Suprapubic skin (tissue), 4 donors: ENCODE data around the gene PRICKLE2. TPM values are rescaled to one million over a fixed set of nuclear protein-coding genes. Genes with fewer than 3 reads are reported as not detected.

Experiments used
- DNase-seq, 2 donors: peaks; one replicate each; pipeline ENCODE4 v3.0.0-alpha.2; 2019; ENCODE audit warnings: low spot score in 2 of 2
- H3K27ac ChIP-seq: fragments of 200-600 bp; sonication (generic); one replicate; pipeline ENCODE4 v1.5.1; 2019
- H3K27me3 ChIP-seq: fragments of 200-600 bp; sonication (generic); one replicate; pipeline ENCODE4 v1.5.1; 2019
- H3K36me3 ChIP-seq: fragments of 200-600 bp; sonication (generic); one replicate; pipeline ENCODE4 v1.5.1; 2019
- H3K4me1 ChIP-seq: fragments of 200-600 bp; sonication (generic); one replicate; pipeline ENCODE4 v1.5.1; 2019
- H3K4me3 ChIP-seq: fragments of 200-600 bp; sonication (generic); one replicate; pipeline ENCODE4 v1.5.1; 2019; ENCODE audit warnings: mild to moderate bottlenecking
- H3K9me3 ChIP-seq: fragments of 200-600 bp; sonication (generic); one replicate; pipeline ENCODE4 v1.5.1; 2019
- EP300 ChIP-seq: sonication (generic); formaldehyde crosslinking; IDR thresholded peaks from one replicate; pipeline ENCODE4 v1.6.1; 2017; ENCODE audit warnings: antibody characterized with exemption
- POLR2A ChIP-seq, 2 donors: fragments of 450-650 bp; IDR thresholded peaks; one replicate each; pipeline ENCODE4 v1.6.1; 2017; ENCODE audit warnings: antibody characterized with exemption in 2 of 2, mild to moderate bottlenecking in 2 of 2, moderate library complexity in 2 of 2
- POLR2AphosphoS5 ChIP-seq, 3 donors: sonication (generic); formaldehyde crosslinking; IDR thresholded peaks; one replicate each; pipeline ENCODE4 v1.6.1; 2017; ENCODE audit warnings: antibody characterized with exemption in 3 of 3
- WGBS: methylation state at CpG from one replicate; pipeline ENCODE4 v1.1.5; 2018; 5-methylcytosine and 5-hydroxymethylcytosine counted together
- total RNA-seq, 4 donors: library from RNA; depleted of rRNA; stranded (reverse); fragments of >200 nt; gene quantifications; one replicate each; pipeline ENCODE4 v1.1.0, GENCODE V29; 2016
- TF ChIP-seq, protein P1 (sequence below), 2 donors: fragments of 200-600 bp in 1 of 2; fragments of 450-650 bp in 1 of 2; sonication (generic) in 1 of 2; IDR thresholded peaks; one replicate each; pipeline ENCODE4 v1.5.1; 2016 to 2019; ENCODE audit warnings: antibody characterized with exemption in 2 of 2, mild to moderate bottlenecking in 1 of 2, moderate library complexity in 1 of 2

PRICKLE2 gene
- total RNA-seq, 4 donors from 2014 or later, result 6.7 to 14.5 (median 11.9) TPM

DNA sequence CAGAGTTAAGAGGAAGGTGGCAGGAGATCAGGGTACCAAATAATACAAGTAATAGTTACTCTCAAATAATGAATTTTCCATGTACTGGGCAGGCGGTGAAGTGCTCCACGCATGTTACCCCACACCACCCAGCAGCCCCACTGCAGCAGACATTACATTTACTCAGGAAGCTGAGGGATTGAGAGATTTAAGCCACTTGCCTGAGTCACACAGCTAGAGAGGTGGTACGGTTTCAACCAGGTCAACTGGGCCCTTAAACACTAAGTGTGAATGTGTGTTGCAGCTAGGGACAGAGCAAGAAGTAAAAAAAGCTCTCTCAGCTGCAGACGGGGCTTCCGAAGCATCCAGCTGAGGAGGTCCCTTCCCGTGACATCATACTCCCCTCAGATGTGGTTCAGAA, 91.3 kb downstream of the PRICKLE2 start:
- no peak for DNase-seq
- whole genome bisulfite sequencing, result 90% methylated on average over 6 of the region's 6 CpGs
- TF ChIP-seq, protein P1, sequence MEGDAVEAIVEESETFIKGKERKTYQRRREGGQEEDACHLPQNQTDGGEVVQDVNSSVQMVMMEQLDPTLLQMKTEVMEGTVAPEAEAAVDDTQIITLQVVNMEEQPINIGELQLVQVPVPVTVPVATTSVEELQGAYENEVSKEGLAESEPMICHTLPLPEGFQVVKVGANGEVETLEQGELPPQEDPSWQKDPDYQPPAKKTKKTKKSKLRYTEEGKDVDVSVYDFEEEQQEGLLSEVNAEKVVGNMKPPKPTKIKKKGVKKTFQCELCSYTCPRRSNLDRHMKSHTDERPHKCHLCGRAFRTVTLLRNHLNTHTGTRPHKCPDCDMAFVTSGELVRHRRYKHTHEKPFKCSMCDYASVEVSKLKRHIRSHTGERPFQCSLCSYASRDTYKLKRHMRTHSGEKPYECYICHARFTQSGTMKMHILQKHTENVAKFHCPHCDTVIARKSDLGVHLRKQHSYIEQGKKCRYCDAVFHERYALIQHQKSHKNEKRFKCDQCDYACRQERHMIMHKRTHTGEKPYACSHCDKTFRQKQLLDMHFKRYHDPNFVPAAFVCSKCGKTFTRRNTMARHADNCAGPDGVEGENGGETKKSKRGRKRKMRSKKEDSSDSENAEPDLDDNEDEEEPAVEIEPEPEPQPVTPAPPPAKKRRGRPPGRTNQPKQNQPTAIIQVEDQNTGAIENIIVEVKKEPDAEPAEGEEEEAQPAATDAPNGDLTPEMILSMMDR (IDR thresholded peaks at IDR 0.05), result no peak
- no peak for TF ChIP-seq EP300
- no peak for TF ChIP-seq POLR2A (IDR thresholded peaks at IDR 0.05)
- no peak for TF ChIP-seq POLR2AphosphoS5 (IDR thresholded peaks at IDR 0.05)

DNA sequence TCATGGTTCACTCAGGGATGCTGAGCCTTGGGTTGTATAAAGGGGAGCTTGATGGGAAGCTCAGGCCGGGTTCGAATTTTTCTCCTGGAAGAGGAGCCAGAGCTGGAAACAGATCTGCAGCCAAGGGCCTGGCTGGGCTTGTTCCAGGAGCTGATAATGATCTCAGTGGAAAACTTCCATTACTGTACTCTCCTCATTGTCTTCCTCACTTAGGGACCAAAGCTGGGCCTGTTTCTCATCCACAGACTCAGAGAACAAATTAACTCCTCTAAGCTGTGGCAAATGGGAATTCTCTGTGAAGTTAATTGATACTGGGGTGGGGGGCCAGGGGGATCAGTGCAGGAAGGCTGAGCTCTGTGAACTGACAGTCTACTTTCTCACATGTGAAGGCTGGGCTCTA, 92.0 kb downstream of the PRICKLE2 start:
- H3K27me3 ChIP-seq, result no peaks in the 10 kb centered on the region
- H3K4me1 ChIP-seq, result peaks cover 3% of the 10 kb centered on the region
- H3K4me3 ChIP-seq, result no peak overlapping the region
- no peaks in the 10 kb centered on the region for H3K9me3 ChIP-seq
- DNase-seq, result no peak
- TF ChIP-seq, protein P1 (IDR thresholded peaks at IDR 0.05), result no peak
- TF ChIP-seq POLR2AphosphoS5 (IDR thresholded peaks at IDR 0.05) (no peak), EP300 (no peak), POLR2A (IDR thresholded peaks at IDR 0.05) (no peak)
- WGBS, result 43% methylated on average over 2 of the region's 2 CpGs
- H3K27ac ChIP-seq, result no peak overlapping the region
- peaks cover 3% of the 10 kb centered on the region for H3K36me3 ChIP-seq

More for the DNA sequence above, 91.3 kb downstream of the PRICKLE2 start:
- Histone ChIP-seq H3K4me1 (peaks cover 3% of the 10 kb centered on the region), H3K36me3 (peaks cover 3% of the 10 kb centered on the region), H3K27me3 (no peaks in the 10 kb centered on the region), H3K4me3 (no peak overlapping the region), H3K27ac (no peak overlapping the region), H3K9me3 (no peaks in the 10 kb centered on the region)

DNA sequence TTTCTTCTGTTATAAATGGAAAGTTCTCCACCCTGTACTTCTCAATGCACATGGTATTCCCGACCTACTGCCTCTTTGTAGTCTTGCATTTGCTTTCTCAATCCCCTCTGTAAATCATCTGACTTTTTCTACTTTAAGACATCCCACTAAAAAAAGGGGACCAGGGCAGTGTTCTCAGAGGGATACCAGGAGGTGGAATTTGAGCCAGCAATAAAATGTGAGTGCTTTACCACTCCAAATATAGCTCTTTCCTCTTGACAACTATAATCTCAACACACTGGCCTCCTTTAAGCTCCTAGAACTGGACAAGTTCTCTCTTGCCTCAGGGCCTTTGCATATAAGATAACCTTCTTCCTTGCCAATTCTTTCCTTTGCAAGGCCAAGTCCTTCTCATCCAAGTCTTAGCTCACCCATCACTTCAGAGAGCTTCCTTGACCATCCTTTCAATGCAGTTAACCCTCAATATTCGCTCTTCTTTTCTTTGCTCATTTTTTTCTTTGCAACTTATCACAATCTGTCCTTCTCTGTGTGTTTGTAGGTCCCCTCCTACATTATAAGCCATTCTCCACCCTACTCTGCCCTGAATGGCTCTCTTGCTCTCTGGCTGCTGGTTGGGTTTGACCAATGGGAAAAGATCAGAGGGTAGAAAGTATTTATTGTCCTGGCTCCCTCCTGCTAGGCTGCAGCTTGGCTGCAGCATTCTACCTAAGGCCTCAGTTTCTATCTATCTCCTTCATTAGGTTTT, 93.4 kb downstream of the PRICKLE2 start:
- no peaks in the 10 kb centered on the region for H3K27me3 ChIP-seq
- no peaks in the 10 kb centered on the region for H3K9me3 ChIP-seq
- WGBS, result 79% methylated on average over 2 of the region's 2 CpGs
- H3K4me1 ChIP-seq, result peaks cover 3% of the 10 kb centered on the region
- TF ChIP-seq EP300 (no peak), POLR2A (IDR thresholded peaks at IDR 0.05) (no peak), POLR2AphosphoS5 (IDR thresholded peaks at IDR 0.05) (no peak)
- TF ChIP-seq, protein P1 (IDR thresholded peaks at IDR 0.05), result no peak
- H3K4me3 ChIP-seq, result no peak overlapping the region
- peaks cover 3% of the 10 kb centered on the region for H3K36me3 ChIP-seq
- H3K27ac ChIP-seq, result no peak overlapping the region
- DNase-seq, result no peak

DNA sequence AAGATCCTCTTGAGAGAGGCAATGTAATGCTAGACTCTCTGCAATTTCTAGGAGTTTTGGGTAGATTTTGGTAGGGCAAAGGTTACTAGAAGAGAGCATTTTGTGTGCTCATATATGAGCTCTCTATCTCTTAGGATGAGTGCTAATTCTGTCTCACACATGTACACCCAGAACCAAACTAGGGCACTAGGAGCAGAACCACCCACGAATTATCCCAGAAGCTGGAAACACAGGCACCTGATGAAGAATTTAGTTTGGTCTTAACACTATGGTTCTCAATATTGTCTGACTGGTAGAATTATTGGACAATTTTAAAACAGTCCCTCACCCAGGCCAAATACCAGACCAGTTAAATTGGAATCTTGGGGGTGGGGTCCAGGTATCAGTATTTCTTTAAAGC, 94.8 kb downstream of the PRICKLE2 start:
- no peak overlapping the region for H3K4me3 ChIP-seq
- H3K36me3 ChIP-seq, result peaks cover 3% of the 10 kb centered on the region
- TF ChIP-seq POLR2AphosphoS5 (IDR thresholded peaks at IDR 0.05), result no peak
- TF ChIP-seq, protein P1 (IDR thresholded peaks at IDR 0.05), result no peak
- no peak for TF ChIP-seq POLR2A (IDR thresholded peaks at IDR 0.05)
- no peak for TF ChIP-seq EP300
- H3K27ac ChIP-seq, result no peak overlapping the region
- DNase-seq, result no peak
- no peaks in the 10 kb centered on the region for H3K27me3 ChIP-seq
- H3K9me3 ChIP-seq, result no peaks in the 10 kb centered on the region
- 95% methylated on average over 1 of the region's 1 CpG for WGBS
- peaks cover 3% of the 10 kb centered on the region for H3K4me1 ChIP-seq

DNA sequence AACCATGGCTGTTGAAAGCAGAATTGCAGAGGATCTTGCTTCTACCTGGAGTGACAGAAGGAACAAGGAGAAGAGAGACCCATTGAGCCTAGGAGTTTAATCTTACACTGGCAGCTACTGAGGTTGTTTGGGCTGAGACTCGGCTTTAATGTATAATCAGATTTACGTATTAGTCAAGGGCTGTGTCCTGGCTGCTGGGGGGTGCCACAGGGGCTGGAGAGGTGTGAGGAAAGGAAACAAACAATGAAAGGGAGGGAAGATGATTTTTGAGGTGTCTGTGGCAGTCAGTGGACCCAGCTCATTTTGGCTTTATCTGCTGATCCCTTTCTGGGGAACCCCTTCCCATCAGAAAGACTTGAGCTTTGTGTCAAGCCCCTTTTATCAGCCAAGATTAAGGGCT, 95.7 kb downstream of the PRICKLE2 start:
- no peak for DNase-seq
- TF ChIP-seq EP300 (no peak), POLR2A (IDR thresholded peaks at IDR 0.05) (no peak), POLR2AphosphoS5 (IDR thresholded peaks at IDR 0.05) (no peak)
- TF ChIP-seq, protein P1 (IDR thresholded peaks at IDR 0.05), result no peak

More for the DNA sequence above, 95.7 kb downstream of the PRICKLE2 start:
- Histone ChIP-seq H3K4me1 (peaks cover 3% of the 10 kb centered on the region), H3K36me3 (peaks cover 3% of the 10 kb centered on the region), H3K9me3 (no peaks in the 10 kb centered on the region), H3K27ac (no peak overlapping the region), H3K27me3 (no peaks in the 10 kb centered on the region), H3K4me3 (no peak overlapping the region)
- WGBS, result 90% methylated on average over 2 of the region's 2 CpGs
